NCI-H2029 treated with DMSO at 0.1 percent for 48 hours (cell line): ENCODE results near the gene GPR55.

Source experiments
- DNase-seq: peaks from one replicate; lab custom pipeline; 2025; lab: John Stamatoyannopoulos, UW

The GPR55 gene

GRCh38 chr2:230900336-230900995 lies 24.6 kb downstream of the GPR55 start:
- DNase-seq: no peak

DNA sequence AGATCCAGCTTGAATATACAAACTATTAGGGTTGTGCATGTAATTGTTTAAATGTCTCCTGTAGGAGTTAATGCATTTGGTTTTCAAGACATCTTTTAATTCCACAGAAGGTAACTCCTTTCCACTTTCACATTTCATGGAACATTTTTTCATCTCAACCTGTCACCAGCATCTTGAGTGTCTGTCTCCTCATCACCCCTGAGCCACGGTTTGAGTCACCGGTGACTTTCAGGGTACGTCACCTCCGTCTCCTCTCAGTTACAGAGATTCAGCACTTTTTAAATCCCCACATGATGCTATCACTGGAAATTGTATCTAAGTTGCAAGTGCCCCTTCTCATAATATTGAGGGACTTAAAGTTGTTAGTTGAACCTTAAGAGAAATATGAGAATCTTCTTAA lies 25.3 kb downstream of the GPR55 start:
- no peak for DNase-seq

- DNase-seq: no peak
Observed at GRCh38 chr2:230899287-230899686, 25.8 kb downstream of the GPR55 start.

DNA sequence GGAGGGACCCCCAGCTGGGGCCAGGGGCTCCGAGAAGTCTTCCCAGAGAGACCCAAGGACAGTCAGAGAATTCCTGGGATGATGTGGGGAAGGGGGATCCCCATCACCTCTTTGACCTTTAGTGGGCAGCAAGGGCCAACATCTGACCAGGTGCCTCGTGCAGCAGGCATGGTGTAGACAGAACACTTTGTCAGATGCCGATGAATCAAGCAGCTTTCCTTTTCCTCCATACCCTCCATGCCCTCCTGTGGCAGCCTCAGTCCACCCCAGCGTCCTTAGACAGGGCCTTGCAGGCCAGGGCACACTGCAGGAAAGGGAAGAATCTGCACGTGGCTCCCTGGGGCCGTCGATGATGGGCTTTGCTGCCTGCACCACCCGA lies 26.3 kb downstream of the GPR55 start:
- DNase-seq: no peak

- DNase-seq: no peak
Observed at GRCh38 chr2:230898016-230898712, 26.9 kb downstream of the GPR55 start.

GRCh38 chr2:230896346-230897115 lies 28.5 kb downstream of the GPR55 start:
- no peak for DNase-seq

DNA sequence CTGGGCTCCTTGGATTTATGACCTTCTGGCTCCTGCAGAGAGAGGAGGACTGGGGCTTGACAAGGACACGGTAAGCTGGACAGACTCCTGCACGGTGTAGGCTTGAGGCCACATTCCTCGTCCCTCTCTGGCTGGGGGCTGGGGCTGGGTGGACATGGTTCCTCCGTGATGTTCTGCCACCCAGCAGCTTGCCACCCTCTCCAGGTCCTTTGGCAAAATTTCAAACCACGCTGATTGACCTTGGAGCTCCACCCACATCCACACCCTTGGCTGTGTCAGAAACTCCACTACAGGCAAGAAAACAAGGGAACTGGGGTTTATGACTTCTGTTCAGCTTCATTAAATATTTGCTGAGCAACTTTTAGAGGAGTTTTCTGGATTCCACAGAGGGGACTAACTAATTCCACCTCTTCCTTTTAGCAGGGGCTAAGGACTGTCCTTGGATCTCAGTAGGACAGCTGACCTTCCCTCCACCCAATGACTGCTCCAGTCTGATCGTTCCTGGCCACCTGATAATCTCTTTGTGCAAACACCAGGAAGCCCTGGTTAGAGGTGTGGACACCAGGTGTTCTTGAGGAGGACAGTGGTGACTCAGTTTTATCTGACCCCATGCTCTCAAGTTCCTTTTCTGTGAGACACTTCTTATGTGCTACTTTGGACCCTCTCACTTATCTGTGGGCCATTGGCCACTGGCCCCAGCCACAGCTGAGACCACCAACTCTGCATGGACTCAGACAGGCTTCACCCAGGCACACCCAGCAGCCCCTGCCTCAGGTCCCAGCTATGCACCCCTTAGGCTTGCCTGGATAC lies 29.3 kb downstream of the GPR55 start:
- DNase-seq: no peak

- DNase-seq: no peak
Observed at GRCh38 chr2:230893841-230894781, 30.9 kb downstream of the GPR55 start.

DNA sequence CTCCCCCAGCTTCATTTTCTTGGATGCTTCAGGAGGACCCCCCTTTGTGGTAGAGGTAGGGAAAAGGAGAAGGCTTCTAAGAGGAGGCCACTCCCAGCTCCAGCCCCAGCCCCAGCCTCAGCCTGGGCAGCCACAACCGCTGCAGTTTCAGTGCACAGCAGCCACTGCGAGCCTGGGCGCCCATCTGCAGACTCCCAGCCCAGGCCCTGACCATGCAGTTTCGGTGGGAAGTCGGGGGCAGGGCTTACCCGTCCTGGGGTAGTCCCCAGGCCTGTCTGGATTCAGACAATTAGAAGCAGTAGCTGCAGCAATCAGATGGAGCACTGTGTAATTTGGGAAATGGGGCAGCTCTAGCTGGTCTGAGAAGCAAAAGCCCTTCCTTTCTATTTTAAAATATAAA lies 31.7 kb downstream of the GPR55 start:
- no peak for DNase-seq

GRCh38 chr2:230891509-230891908 lies 33.5 kb downstream of the GPR55 start:
- DNase-seq: no peak

DNA sequence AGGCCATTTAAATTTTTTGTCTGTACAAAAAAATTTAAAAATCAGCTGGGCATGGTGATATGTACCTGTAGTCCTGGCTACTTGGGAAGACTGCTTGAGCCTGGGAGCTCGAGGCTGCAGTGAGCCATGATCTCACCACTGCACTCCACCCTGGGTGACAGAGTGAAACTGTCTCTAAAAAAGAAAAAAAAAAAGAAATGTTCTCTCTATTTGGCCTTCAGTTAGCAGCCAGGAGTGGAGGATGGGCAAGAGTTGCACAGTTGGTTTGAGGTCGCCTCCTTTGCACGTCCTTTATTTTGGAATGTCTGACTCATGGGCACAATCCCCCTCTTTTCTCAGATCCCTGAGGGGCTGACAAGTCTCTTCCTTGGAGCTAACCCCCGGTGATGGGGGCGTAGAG lies 34.0 kb downstream of the GPR55 start:
- DNase-seq: no peak

GRCh38 chr2:230890646-230891045 lies 34.4 kb downstream of the GPR55 start:
- DNase-seq: no peak

- DNase-seq: no peak
Observed at GRCh38 chr2:230889911-230890601, 35.0 kb downstream of the GPR55 start.

- no peak for DNase-seq
Observed at GRCh38 chr2:230888824-230889400, 36.1 kb downstream of the GPR55 start.

DNA sequence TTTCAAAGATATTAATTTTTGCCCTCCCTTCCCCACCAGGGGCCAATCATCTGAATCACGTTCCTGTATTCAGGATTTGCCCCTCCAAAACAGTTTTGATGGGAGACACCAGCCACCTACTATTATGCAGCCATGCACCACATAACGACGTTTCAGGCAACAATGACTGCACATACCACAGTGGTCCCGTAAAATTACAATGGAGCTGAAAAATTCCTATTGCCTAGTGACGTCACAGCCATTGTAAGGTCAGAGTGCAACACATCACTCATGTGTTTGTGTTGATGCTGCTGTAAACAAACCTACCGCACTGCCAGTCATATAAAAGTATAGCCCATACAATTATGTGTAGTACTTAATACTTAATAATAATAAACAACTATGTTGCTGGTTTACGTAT lies 37.7 kb downstream of the GPR55 start:
- DNase-seq: no peak

- DNase-seq: no peak
Observed at GRCh38 chr2:230886671-230887071, 38.4 kb downstream of the GPR55 start.

DNA sequence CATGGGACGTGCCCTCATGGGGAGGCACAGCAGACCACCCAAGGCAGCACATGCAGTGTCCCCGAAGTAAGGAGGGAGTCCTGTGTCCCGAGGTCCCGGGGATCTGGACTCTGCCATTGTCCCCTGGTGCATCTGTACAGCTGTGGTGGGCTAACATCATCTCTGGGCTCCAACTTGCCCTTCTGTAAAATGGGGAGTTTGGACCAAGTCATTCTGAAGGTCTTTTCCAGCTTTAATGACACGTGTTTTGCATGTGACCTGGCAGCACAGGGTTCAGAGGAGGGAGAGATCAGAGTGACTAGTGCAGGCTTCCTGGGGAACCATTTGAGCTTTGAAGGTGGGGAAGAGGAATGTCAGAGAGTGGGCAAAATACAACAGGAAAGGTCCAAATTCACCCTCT lies 38.8 kb downstream of the GPR55 start:
- DNase-seq: no peak

DNA sequence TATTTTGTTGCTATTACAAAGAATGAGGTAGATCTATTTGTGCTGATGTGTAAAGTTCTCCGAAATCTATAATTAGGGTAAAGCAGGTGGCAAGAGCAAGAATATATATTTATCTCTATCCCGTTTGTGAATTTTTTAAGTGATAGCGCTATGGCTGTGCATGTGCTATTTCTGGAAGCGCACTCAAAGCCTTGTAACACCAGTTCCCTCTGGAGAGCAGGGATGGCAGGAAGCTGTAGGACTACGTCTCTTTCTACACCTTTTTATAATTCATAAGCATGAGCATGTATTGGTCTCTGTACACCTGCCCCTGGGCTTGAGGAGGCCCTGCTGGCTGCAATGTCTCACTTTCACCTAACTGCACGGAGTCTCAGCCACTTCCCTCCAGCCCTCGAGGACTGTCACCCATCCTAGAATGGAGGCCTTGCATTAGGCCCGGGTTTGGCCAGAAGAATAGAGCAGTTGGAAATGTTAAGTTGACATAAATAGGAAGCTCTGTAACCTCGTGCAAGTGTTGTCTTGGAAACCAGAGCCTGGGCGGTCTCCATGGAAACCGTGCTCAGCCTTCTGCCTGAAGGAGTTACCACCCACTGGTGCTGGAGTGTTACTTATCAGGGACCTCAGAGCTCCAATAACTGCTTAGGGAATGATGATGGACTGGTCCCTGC lies 39.4 kb downstream of the GPR55 start:
- no peak for DNase-seq

- DNase-seq: no peak
Observed at GRCh38 chr2:230881840-230882239, 43.2 kb downstream of the GPR55 start.

DNA sequence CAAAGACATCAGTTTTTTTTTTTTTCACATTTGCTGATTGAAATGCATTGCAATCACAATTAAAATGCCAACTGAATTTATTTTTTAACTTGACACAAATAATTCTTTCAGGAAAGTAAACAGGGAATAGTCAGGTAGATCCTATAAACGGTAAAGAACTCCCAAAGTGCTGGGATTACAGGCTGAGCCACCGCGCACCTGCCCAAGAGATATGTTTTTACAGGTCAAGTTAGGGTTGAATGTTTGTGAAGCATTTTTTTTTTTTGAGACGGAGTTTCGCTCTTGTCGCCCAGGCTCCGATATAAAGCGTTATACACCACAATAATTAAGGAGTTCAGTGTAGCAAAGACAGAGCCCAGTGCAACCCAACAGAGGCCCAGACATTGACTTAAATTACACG lies 45.2 kb downstream of the GPR55 start:
- no peak for DNase-seq
